Effector memory CD8-positive, alpha-beta T cell (primary cell): ENCODE results near the gene C6orf89.

ENCODE experiments used
- ATAC-seq: fragments of 150-1000 bp; cut with Tn5 transposase; replicated peaks from 2 replicates; pipeline ENCODE4 v1.10.0; 2021; ENCODE audit warnings: mild to moderate bottlenecking, moderate library complexity
- DNase-seq, 3 experiments: peaks; one replicate each; pipeline ENCODE4 v3.0.0; 2021
- H3K27ac Mint-ChIP-seq, 2 donors: one replicate each; pipeline ENCODE4 v1.8.0; 2022; ENCODE audit warnings: mild to moderate bottlenecking in 2 of 2, mixed read lengths in 2 of 2, moderate library complexity in 2 of 2
- H3K27me3 Mint-ChIP-seq, 2 donors: one replicate each; pipeline ENCODE4 v1.8.0; 2022; ENCODE audit warnings: mixed read lengths in 2 of 2
- H3K36me3 Mint-ChIP-seq: one replicate; pipeline ENCODE4 v1.8.0; 2022; ENCODE audit warnings: mild to moderate bottlenecking, moderate library complexity, mixed read lengths; ENCODE audit not compliant: insufficient read depth
- H3K4me1 Mint-ChIP-seq, 2 donors: one replicate each; pipeline ENCODE4 v1.8.0; 2022; ENCODE audit warnings: low read depth in 2 of 2, mixed read lengths in 2 of 2
- H3K4me3 Mint-ChIP-seq, 2 donors: one replicate each; pipeline ENCODE4 v1.8.0; 2022; ENCODE audit warnings: mild to moderate bottlenecking in 2 of 2, mixed read lengths in 2 of 2, moderate library complexity in 2 of 2
- H3K9me3 Mint-ChIP-seq, 2 donors: one replicate each; pipeline ENCODE4 v1.8.0; 2022; ENCODE audit warnings: mixed read lengths in 2 of 2

The C6orf89 gene

DNA sequence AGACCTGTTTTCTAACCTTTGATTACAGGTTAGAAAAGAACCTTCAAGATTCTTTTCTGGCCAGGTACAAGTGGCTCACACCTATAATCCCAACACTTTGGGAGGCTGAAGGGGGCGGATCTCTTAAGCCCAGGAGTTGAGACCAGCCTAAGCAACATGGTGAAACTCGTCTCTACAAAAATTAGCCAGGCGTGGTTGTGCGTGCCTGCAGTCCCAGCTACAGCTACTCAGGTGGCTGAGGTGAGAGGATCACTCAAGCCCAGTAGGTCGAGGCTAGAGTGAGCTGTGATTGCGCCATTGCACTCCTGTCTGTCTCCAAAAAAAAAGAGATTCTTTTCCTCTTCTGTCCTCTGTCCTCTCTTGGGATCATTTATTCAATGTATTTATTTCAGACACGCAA is 25.6 kb upstream of the C6orf89 start:
- no peak for DNase-seq
- Mint-ChIP-seq H3K27me3 (no peaks in the 10 kb centered on the region), H3K9me3 (no peaks in the 10 kb centered on the region), H3K36me3 (peaks cover 16% of the 10 kb centered on the region), H3K4me3 (no peak overlapping the region), H3K4me1 (peaks cover 16 to 17% of the 10 kb centered on the region in 2 donors), H3K27ac (no peak overlapping the region)
- no peak for ATAC-seq

DNA sequence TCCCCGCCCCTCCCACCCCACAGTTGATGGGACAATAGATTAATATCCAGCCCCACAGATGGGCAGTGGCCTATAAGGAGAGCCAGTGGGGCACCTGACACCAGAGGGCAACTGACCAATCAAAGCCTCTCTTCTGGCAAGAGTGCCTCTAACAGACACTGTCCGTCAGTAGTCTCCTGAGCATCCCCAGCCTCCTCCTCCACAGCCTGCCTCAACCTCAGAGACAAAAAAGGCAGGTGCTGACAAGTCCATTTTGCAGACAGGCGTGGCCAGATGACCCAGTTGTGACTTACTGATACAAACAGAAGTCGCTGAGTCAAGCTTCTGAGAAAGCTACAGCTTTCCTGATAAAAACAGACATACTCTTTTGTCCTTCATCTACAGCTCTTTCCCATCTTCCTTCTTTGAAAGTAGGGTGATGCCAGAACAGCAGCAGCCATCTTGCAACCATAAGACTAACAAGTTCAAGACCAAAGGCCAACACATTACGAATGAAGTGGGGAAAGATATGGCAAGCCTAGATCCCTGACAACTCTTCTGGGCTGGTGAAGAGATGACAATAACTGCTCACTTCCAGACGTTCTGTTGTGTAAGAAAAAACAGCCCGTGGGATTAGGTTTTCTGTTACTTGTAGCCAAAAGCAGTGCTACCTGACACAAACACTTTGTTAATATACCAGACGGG is 23.4 kb upstream of the C6orf89 start:
- Mint-ChIP-seq H3K36me3 (peaks cover 17% of the 10 kb centered on the region), H3K4me3 (no peak overlapping the region), H3K27ac (no peak overlapping the region), H3K27me3 (no peaks in the 10 kb centered on the region), H3K9me3 (no peaks in the 10 kb centered on the region), H3K4me1 (peaks cover 21 to 32% of the 10 kb centered on the region in 2 donors)
- ATAC-seq, result no peak
- no peak for DNase-seq

DNA sequence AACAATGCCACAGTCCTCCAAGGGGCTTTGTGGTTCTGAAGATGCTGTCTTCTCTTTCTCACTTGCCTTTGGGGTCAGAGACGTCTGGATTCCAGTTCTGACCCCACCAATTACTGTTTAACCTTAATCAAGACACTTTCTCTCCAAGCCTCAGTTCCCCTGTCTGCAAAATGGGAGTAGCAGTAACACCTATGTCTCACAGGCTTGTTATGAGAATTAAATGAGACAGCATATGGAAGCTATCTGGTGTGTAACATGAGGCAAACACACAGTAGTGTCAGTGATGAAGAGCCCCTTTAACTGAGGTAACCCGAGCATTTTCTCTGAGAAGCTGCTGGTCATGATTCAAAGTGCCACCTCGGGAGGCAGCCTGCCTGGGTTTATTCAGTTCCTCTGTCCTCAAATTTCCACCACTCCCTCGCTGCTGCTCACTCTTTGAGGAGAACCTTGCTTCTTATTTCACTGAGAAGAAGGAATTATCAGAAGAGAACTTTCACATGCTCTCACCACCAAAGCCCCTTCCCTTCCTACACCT is 22.8 kb upstream of the C6orf89 start:
- no peak overlapping the region for H3K4me3 Mint-ChIP-seq
- H3K27ac Mint-ChIP-seq, result no peak overlapping the region
- DNase-seq (no peak), ATAC-seq (no peak)
- H3K36me3 Mint-ChIP-seq, result peaks cover 19% of the 10 kb centered on the region
- H3K9me3 Mint-ChIP-seq, result no peaks in the 10 kb centered on the region
- H3K4me1 Mint-ChIP-seq, result peaks cover 26 to 38% of the 10 kb centered on the region in 2 donors
- H3K27me3 Mint-ChIP-seq, result no peaks in the 10 kb centered on the region

DNA sequence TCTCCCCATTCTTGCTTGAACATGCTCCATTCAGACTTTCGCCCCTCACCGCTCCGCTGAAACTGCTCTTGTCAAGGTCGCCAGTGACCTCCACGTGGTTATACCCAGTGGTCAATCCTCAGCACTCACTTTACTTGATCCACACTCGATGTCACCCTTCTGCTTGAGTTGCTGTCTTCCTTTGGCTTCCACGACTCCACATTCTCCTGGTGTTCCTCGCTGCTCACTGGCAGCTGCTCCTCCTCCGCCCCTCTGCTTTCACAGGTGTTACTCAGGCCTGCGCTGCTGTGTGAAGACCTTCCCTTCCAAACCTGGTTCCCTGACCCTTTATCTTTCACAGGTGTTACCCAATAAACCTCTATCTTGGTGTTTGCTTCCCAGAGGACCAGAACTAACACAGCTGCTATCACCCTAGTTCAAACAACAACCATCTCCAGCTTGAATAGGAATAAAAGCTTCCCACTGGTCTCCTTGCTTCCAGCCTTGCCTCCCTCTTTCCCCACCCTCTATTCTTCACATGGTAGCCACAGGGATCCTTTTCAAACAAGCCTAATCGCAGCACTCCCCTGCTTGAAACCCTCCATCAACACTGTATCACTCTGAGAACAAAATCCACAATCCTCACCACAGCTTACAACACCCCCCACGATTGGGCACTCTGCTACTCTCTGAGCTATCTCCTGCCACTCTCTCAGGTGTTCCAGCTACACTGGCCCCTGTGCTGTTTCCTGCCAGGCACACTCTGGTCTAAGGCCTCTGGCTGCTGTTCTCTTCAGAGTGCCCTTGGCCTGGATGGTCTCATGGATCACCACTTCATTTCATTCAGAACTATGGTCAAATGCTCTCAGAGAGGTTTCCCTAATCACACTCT is 21.8 kb upstream of the C6orf89 start:
- Mint-ChIP-seq H3K4me3 (no peak overlapping the region), H3K4me1 (peaks cover 21 to 43% of the 10 kb centered on the region in 2 donors), H3K36me3 (peaks cover 27% of the 10 kb centered on the region), H3K27me3 (no peaks in the 10 kb centered on the region), H3K27ac (peak overlapping the region in 1 of 2 donors; percentile 33), H3K9me3 (no peaks in the 10 kb centered on the region)
- no peak for DNase-seq
- ATAC-seq, result no peak

DNA sequence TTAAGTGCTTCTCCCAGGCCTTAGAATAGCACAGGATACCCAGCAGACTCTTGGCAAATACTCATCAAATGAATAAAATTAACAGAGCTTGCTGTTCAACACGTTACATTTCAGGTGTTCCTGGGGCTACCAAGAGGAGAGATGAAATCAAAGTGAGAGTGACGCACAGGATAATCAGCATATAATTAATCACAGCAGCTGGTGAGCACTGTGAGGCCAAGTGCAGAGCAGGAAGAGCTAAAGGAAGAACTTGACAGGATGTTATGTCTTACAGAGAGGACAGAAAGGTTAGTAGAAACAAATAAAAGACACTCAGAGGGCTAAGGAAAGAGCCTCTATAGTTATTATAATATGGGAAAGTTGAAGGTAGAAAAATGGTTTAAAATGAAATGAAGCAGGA is 19.9 kb upstream of the C6orf89 start:
- Mint-ChIP-seq H3K9me3 (no peaks in the 10 kb centered on the region), H3K36me3 (peaks cover 35% of the 10 kb centered on the region), H3K4me1 (peaks cover 26 to 50% of the 10 kb centered on the region in 2 donors), H3K27me3 (no peaks in the 10 kb centered on the region), H3K4me3 (no peak overlapping the region), H3K27ac (peak overlapping the region in 1 of 2 donors; percentile 70)
- ATAC-seq (no peak), DNase-seq (no peak)

DNA sequence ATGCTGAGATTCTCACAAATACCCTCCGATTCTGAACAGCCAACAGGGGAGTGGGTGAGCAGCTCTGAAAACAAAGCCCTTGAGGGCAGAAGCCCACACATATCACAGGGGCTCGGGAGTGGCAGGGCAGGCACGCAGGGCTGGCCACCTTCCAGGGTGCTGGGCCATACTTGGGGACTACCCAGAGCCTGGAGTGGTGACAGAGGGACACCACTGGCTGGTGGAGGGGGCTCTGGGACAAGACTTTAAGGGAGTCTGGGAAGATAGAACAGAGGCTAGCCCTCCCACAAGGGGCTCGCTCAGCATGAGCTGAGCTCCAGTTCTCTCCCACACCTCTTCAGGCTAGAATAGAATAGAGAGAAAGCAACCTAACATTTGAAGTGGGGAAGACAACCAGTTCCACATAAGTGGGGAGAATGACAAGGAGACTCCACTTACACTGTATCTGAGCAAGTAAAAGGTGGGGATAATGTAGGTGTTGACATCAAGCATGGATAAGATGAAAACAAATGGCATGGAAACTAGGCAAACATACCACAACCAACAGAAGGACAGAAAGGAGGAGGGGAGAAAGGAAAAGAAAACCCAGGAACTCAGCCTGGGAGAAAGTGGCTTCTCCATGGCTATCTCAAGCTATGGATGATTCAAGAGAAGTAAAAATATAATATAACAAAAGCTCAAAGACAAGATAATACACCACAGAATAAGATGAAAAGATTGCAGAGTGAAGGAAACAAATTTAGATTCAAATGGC is 18.1 kb upstream of the C6orf89 start:
- Mint-ChIP-seq H3K4me1 (peaks cover 29 to 49% of the 10 kb centered on the region in 2 donors), H3K4me3 (no peak overlapping the region), H3K27me3 (no peaks in the 10 kb centered on the region), H3K36me3 (peaks cover 40% of the 10 kb centered on the region), H3K27ac (peak overlapping the region in 1 of 2 donors; percentile 41), H3K9me3 (no peaks in the 10 kb centered on the region)
- DNase-seq (no peak), ATAC-seq (no peak)

DNA sequence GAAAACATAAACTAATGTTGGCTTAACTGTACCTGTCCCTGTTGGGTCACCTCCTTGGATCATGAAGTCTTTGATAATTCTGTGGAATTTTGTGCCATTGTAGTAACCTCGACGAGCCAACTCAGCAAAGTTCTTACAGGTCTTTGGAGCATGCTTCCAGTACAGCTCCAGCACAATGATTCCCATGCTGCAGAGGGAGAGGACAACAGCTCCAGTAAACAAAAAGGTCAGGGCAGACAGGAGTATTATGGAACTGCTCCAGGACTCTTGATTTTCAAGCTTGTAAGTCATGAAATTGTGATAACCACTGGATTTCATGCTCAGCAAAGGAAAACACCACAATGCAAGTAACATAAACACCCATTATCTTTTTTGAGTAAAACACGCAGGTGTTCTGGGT is 14.1 kb upstream of the C6orf89 start:
- H3K4me1 Mint-ChIP-seq, result peaks cover 27 to 41% of the 10 kb centered on the region in 2 donors
- no peak overlapping the region for H3K4me3 Mint-ChIP-seq
- H3K36me3 Mint-ChIP-seq, result peaks cover 39% of the 10 kb centered on the region

DNA sequence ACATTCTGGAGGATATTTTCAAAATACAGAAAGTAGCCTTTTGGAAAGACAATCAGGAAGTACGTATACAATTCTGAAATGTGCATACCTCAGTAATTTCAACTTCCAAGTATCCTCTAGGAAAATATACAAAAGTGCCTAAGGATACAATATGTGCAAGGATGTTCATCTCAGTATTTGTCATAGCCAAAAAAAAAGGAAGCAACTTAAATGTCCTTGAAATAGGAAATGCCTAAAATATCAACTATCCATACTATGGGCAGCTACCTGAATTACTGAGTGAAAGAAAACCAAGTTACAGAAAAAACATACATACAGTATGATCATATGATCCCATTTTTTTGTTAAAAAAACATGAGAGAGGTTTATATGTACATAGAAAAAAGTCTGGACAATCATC is 12.6 kb upstream of the C6orf89 start:
- H3K27ac Mint-ChIP-seq, result peak overlapping the region; percentile 96
- DNase-seq, result no peak
- no peaks in the 10 kb centered on the region for H3K9me3 Mint-ChIP-seq
- H3K4me1 Mint-ChIP-seq, result peaks cover 20 to 32% of the 10 kb centered on the region in 2 donors
- peaks cover 7 to 12% of the 10 kb centered on the region in 2 donors for H3K27me3 Mint-ChIP-seq
- no peak for ATAC-seq
- H3K4me3 Mint-ChIP-seq, result peak overlapping the region; percentile 92 to 96
- H3K36me3 Mint-ChIP-seq, result peaks cover 26% of the 10 kb centered on the region

More for the DNA sequence above, 14.1 kb upstream of the C6orf89 start:
- H3K27me3 Mint-ChIP-seq, result no peaks in the 10 kb centered on the region
- no peak for ATAC-seq
- H3K9me3 Mint-ChIP-seq, result no peaks in the 10 kb centered on the region
- H3K27ac Mint-ChIP-seq, result no peak overlapping the region
- DNase-seq, result no peak

DNA sequence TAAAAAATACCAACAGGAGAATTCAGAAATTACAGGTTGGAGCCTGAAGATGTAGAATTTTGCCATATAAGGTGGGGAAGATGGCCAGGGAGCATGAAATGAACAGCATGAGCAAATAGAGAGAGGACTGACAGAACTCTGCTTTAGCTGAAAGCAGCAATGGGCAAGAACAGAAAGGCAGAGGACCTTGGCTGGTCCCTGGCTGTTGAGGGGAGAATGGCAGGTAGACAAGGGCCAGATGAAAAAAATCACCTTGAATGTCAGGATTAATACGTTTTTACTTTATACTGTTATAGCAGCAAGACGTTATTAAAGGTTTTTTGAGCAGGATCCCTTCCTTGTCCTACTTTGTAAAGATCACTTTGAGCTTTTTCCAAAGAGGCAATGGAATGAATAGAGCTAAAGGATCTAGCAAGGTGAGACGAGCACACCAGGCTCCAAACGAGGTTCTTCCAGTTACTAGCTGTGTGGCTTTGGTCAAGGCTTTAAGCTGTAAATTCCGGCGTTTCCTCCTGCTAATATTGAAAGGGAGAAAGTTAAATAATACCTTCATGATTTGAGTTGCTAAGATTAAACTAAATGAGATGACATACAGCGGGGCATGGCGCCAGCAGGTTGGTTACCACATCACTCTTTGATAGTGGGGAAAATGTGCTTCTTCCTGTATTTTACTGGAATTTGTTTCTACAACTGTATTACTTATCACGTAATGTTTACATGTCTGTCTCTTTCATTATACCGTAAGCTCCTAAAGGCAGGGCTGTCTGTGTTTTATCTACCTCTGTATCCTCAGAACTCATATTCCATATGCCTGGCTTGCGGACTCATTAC is 11.9 kb upstream of the C6orf89 start:
- peaks cover 12 to 17% of the 10 kb centered on the region in 2 donors for H3K27me3 Mint-ChIP-seq
- DNase-seq (no peak), ATAC-seq (no peak)
- peaks cover 20 to 29% of the 10 kb centered on the region in 2 donors for H3K4me1 Mint-ChIP-seq
- H3K9me3 Mint-ChIP-seq, result no peaks in the 10 kb centered on the region
- peak overlapping the region; percentile 92 to 96 for H3K4me3 Mint-ChIP-seq
- H3K27ac Mint-ChIP-seq, result peak overlapping the region; percentile 96
- peaks cover 19% of the 10 kb centered on the region for H3K36me3 Mint-ChIP-seq

DNA sequence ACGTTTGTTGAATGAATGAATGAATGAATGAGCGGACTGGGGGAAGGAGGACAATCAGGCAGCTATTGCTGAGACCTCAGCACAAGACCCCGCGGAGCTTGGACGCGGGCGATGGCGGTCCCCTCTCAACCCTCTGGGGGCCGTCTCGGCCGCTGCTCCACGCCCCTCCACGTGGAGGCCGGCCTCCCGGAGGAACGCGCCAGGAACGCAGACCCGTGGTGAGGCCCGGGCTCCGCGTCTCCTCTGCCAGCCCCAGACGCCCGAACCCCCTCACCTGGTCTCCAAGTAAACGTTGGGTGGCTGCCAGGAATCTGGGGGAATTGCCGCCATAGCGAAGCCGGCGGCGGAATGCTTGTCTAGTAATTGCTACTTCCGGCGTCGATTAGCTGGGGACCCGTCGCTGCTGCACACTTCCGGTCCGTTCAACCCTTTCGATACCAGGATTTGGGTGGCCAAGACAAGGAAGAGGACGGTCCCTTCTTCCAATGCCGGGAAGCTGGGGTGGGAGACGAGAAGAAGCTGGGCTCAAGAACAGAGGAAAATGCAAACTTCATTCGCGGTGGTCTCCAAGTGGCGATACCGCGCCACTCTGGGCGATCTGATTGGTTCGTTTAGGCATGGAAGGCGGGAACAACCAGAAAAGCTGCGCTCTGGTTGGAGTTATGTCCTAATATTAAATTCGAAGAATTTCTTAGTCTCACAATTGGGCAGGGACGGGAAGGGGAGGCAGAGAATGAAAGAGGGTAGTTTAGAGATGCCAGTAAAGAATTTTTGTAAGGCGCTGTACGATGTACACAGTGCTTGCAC is 11.1 kb upstream of the C6orf89 start, which contains the start of gene PPIL1:
Gene PPIL1, minus strand, starts transcription at position 361 of the 807 bp plus-strand sequence. Its CDS starts 31 bp downstream, at position 330.
- Mint-ChIP-seq H3K27me3 (peaks cover 19 to 25% of the 10 kb centered on the region in 2 donors), H3K4me1 (peaks cover 20 to 29% of the 10 kb centered on the region in 2 donors), H3K4me3 (peak within 1 kb of the TSS; percentile 92 to 96)

DNA sequence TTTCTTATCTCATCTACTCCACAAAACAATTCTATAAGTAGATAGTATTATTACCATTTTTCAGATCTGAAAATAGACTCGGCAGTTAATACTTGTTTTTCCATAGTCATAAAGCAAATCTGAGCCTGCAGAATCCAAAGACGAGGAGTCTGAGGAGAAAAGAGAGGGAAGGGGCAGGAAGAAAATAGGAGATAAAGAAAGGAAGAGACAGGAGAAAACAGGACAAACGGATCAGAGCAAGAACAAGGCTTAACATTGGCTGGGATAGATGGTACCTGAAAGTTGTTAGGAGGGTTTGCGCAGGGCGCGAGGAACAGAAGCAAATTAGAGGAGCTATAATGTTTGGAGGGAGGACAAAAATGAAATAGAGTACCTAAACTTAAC is 10.5 kb upstream of the C6orf89 start:
- H3K4me3 Mint-ChIP-seq, result peak overlapping the region; percentile 92 to 96
- peaks cover 19 to 26% of the 10 kb centered on the region in 2 donors for H3K27me3 Mint-ChIP-seq
- DNase-seq (no peak), ATAC-seq (no peak)
- H3K27ac Mint-ChIP-seq, result peak overlapping the region; percentile 96
- H3K4me1 Mint-ChIP-seq, result peaks cover 16 to 25% of the 10 kb centered on the region in 2 donors
- H3K36me3 Mint-ChIP-seq, result peaks cover 14% of the 10 kb centered on the region
- no peaks in the 10 kb centered on the region for H3K9me3 Mint-ChIP-seq

More for the DNA sequence above, 11.1 kb upstream of the C6orf89 start, which contains the start of gene PPIL1:
- Mint-ChIP-seq H3K27ac (peak within 1 kb of the TSS; percentile 96), H3K36me3 (peaks cover 14% of the 10 kb centered on the region), H3K9me3 (no peaks in the 10 kb centered on the region)
- peak; percentile 86 for ATAC-seq
- peak; percentile 82 to 87 (median 83) for DNase-seq

DNA sequence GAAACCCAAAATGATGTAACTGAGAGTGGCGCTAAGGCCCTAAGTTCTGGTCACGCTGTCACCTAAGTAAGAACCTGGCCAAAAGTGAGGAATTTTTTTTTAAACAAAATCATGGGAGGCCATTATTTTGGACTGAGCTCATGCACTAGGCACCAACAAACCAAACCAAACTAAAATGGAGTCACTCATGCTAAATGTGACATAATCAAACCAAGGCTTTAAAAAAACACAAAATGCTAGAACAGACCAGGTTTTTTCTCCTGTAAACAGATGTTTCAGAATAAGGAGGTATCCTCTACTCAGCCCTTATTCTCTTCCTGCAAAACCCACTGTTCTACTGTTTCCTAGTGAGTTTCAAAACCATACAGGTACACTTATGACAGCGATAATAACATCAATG is 1.1 kb upstream of the C6orf89 start:
- DNase-seq (no peak), ATAC-seq (no peak)
- Mint-ChIP-seq H3K36me3 (peaks cover 9% of the 10 kb centered on the region), H3K4me1 (peaks cover 23 to 31% of the 10 kb centered on the region in 2 donors), H3K27me3 (peaks cover 0 to 1% of the 10 kb centered on the region in 2 donors), H3K4me3 (no peak overlapping the region), H3K27ac (peak overlapping the region in 1 of 2 donors; percentile 95), H3K9me3 (no peaks in the 10 kb centered on the region)
